Measurements from ENCODE around the gene SERPINC1. TPM values are rescaled to one million over a fixed set of nuclear protein-coding genes. Genes with fewer than 3 reads are reported as not detected.

The SERPINC1 gene
- total RNA-seq, 1 experiment from 2014 or later, result 0.57 TPM

DNA sequence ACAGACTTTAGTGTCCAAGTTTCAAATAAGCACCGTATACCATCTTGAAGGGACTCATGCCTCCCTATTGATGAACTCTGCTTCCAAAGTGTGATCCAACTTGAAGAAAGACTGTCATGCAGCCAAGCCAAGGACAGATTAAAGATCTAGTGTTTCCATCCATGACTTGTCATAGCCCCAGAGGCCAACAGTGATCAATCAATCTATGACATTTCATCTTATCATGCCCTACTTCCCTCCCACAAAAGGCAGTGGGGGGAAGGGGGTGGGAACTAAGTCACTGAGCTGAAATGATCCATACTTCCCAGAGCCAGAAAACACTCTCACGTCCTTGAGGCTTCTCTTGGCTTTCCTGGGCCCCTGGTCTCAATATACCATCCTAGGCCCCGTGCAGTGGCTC lies 4.0 kb downstream of the SERPINC1 start:
- TF ChIP-seq NR1H2 (CRISPR knock-in tag; IDR thresholded peaks at IDR 0.05) (no peak), ZBTB21 (CRISPR knock-in tag; IDR thresholded peaks at IDR 0.05; ENCODE audit: borderline replicate concordance) (no peak), CBFB (CRISPR knock-in tag; IDR thresholded peaks at IDR 0.05; ENCODE audit: low read depth) (no peak), SMAD3 (CRISPR knock-in tag; IDR thresholded peaks at IDR 0.05; ENCODE audit: borderline replicate concordance) (no peak), MYBL2 (CRISPR knock-in tag; IDR thresholded peaks at IDR 0.05) (no peak), ZNF396 (CRISPR knock-in tag; IDR thresholded peaks at IDR 0.05; ENCODE audit: borderline replicate concordance) (no peak), OVOL2 (CRISPR knock-in tag; IDR thresholded peaks at IDR 0.05; ENCODE audit: borderline replicate concordance) (no peak), SOX15 (CRISPR knock-in tag; IDR thresholded peaks at IDR 0.05) (no peak), JAZF1 (CRISPR knock-in tag; IDR thresholded peaks at IDR 0.05) (no peak), GRHL2 (CRISPR knock-in tag; IDR thresholded peaks at IDR 0.05; ENCODE audit: insufficient replicate concordance, severe bottlenecking) (no peak), RELA (CRISPR knock-in tag; IDR thresholded peaks at IDR 0.05; ENCODE audit: borderline replicate concordance) (no peak), RORB (CRISPR knock-in tag; IDR thresholded peaks at IDR 0.05) (no peak)
- TF ChIP-seq, protein P1, sequence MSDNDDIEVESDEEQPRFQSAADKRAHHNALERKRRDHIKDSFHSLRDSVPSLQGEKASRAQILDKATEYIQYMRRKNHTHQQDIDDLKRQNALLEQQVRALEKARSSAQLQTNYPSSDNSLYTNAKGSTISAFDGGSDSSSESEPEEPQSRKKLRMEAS (CRISPR knock-in tag; IDR thresholded peaks at IDR 0.05), result no peak
- TF ChIP-seq, protein P2, sequence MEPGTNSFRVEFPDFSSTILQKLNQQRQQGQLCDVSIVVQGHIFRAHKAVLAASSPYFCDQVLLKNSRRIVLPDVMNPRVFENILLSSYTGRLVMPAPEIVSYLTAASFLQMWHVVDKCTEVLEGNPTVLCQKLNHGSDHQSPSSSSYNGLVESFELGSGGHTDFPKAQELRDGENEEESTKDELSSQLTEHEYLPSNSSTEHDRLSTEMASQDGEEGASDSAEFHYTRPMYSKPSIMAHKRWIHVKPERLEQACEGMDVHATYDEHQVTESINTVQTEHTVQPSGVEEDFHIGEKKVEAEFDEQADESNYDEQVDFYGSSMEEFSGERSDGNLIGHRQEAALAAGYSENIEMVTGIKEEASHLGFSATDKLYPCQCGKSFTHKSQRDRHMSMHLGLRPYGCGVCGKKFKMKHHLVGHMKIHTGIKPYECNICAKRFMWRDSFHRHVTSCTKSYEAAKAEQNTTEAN (CRISPR knock-in tag; IDR thresholded peaks at IDR 0.05), result no peak
- TF ChIP-seq, protein P3, sequence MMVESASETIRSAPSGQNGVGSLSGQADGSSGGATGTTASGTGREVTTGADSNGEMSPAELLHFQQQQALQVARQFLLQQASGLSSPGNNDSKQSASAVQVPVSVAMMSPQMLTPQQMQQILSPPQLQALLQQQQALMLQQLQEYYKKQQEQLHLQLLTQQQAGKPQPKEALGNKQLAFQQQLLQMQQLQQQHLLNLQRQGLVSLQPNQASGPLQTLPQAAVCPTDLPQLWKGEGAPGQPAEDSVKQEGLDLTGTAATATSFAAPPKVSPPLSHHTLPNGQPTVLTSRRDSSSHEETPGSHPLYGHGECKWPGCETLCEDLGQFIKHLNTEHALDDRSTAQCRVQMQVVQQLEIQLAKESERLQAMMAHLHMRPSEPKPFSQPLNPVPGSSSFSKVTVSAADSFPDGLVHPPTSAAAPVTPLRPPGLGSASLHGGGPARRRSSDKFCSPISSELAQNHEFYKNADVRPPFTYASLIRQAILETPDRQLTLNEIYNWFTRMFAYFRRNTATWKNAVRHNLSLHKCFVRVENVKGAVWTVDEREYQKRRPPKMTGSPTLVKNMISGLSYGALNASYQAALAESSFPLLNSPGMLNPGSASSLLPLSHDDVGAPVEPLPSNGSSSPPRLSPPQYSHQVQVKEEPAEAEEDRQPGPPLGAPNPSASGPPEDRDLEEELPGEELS (CRISPR knock-in tag; IDR thresholded peaks at IDR 0.05), result no peak
- TF ChIP-seq, protein P4, sequence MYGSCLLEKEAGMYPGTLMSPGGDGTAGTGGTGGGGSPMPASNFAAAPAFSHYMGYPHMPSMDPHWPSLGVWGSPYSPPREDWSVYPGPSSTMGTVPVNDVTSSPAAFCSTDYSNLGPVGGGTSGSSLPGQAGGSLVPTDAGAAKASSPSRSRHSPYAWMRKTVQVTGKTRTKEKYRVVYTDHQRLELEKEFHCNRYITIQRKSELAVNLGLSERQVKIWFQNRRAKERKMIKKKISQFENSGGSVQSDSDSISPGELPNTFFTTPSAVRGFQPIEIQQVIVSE (CRISPR knock-in tag; IDR thresholded peaks at IDR 0.05; ENCODE audit: borderline replicate concordance), result no peak
- TF ChIP-seq, protein P5, sequence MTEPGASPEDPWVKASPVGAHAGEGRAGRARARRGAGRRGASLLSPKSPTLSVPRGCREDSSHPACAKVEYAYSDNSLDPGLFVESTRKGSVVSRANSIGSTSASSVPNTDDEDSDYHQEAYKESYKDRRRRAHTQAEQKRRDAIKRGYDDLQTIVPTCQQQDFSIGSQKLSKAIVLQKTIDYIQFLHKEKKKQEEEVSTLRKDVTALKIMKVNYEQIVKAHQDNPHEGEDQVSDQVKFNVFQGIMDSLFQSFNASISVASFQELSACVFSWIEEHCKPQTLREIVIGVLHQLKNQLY (CRISPR knock-in tag; IDR thresholded peaks at IDR 0.05), result no peak
- TF ChIP-seq, protein P6, sequence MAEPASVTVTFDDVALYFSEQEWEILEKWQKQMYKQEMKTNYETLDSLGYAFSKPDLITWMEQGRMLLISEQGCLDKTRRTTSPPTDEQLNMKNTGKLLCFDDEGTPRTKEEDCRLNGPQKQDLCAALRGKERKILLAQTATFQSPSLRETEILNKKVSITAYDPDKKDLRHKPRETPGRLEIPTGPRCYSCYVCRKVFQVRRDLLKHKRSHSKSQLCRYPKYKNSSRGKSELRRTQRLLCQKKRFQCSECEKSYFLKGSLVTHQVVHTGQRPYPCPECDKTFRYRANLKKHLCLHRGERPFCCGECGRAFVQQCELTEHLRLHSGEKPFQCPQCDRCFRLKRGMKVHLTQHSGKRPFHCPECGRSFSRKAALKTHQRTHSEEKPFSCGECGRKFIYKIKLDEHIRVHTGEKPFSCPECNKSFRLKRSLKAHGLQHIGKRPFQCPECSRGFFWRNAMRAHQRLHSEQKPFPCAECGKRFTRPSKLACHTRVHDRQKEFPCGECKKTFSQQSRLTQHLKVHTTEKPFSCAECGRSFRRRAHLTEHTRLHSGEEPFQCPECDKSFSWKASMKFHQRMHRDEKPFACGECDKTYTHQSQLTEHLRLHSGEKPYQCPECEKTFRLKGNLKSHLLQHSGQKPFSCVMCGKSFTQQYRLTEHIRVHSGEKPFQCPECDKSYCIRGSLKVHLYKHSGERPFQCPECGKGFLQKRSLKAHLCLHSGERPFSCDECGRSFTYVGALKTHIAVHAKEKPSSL (CRISPR knock-in tag; conservative IDR thresholded peaks at IDR 0.05), result no peak
- TF ChIP-seq, protein P7, sequence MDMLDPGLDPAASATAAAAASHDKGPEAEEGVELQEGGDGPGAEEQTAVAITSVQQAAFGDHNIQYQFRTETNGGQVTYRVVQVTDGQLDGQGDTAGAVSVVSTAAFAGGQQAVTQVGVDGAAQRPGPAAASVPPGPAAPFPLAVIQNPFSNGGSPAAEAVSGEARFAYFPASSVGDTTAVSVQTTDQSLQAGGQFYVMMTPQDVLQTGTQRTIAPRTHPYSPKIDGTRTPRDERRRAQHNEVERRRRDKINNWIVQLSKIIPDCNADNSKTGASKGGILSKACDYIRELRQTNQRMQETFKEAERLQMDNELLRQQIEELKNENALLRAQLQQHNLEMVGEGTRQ (CRISPR knock-in tag; IDR thresholded peaks at IDR 0.05), result no peak
- TF ChIP-seq, protein P8, sequence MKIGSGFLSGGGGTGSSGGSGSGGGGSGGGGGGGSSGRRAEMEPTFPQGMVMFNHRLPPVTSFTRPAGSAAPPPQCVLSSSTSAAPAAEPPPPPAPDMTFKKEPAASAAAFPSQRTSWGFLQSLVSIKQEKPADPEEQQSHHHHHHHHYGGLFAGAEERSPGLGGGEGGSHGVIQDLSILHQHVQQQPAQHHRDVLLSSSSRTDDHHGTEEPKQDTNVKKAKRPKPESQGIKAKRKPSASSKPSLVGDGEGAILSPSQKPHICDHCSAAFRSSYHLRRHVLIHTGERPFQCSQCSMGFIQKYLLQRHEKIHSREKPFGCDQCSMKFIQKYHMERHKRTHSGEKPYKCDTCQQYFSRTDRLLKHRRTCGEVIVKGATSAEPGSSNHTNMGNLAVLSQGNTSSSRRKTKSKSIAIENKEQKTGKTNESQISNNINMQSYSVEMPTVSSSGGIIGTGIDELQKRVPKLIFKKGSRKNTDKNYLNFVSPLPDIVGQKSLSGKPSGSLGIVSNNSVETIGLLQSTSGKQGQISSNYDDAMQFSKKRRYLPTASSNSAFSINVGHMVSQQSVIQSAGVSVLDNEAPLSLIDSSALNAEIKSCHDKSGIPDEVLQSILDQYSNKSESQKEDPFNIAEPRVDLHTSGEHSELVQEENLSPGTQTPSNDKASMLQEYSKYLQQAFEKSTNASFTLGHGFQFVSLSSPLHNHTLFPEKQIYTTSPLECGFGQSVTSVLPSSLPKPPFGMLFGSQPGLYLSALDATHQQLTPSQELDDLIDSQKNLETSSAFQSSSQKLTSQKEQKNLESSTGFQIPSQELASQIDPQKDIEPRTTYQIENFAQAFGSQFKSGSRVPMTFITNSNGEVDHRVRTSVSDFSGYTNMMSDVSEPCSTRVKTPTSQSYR (CRISPR knock-in tag; IDR thresholded peaks at IDR 0.05), result no peak
- H3K4me3 Mint-ChIP-seq, result no peak overlapping the region
- DNase-seq (ENCODE audit: low spot score) (no peak), ATAC-seq (no peak)
- ChIA-PET POLR2A (no interaction called here), CTCF (no interaction called here)
- H3K36me3 Mint-ChIP-seq, result no peaks in the 10 kb centered on the region
- peaks cover 7% of the 10 kb centered on the region for H3K9me3 Mint-ChIP-seq
- no peak overlapping the region for H3K27ac Mint-ChIP-seq
- H3K27me3 Mint-ChIP-seq (ENCODE audit: low read depth), result no peaks in the 10 kb centered on the region
- H3K4me1 Mint-ChIP-seq, result no peaks in the 10 kb centered on the region
